IMR-90 (cell line): Measurements from ENCODE around the gene LCAT. TPM values are rescaled to one million over a fixed set of nuclear protein-coding genes. Genes with fewer than 3 reads are reported as not detected.

Experiments
- ATAC-seq: fragments of 200-7000 bp; cut with Tn5 transposase; 2 replicates; pipeline ENCODE4 v1.9.1; 2020; ENCODE audit warnings: low read depth, mild to moderate bottlenecking, moderate library complexity
- BruUV-seq: library from RNA; stranded (reverse); fragments of 400-500 nt; replicated peaks from 2 replicates; lab custom pipeline; 2021; lab: Mats Ljungman, UMichigan
- CTCF ChIA-PET: fragments of 300-600 bp; formaldehyde crosslinking; extraction: SDS; loops from one replicate; lab custom pipeline; 2021; ENCODE audit warnings: antibody characterized with exemption; lab: Yijun Ruan, JAX
- POLR2A ChIA-PET: fragments of 300-600 bp; sonication (Branson Sonifier 250); formaldehyde crosslinking; loops from one replicate; lab custom pipeline; 2022; ENCODE audit warnings: antibody characterized with exemption; ENCODE audit not compliant: unreplicated experiment; lab: Charles Lee
- DNase-seq: peaks from one replicate; pipeline ENCODE4 v3.0.0; 2013
- H2AFZ ChIP-seq: replicated peaks from 2 replicates; pipeline ENCODE3; 2013; ENCODE audit warnings: low read length, mild to moderate bottlenecking; ENCODE audit not compliant: poor library complexity
- H2AK5ac ChIP-seq: 2 replicates; pipeline ENCODE4 v1.6.1; 2013; ENCODE audit warnings: low read depth, low read length, inconsistent platforms
- H2AK9ac ChIP-seq: replicated peaks from 2 replicates; pipeline ENCODE3; 2013; ENCODE audit warnings: mild to moderate bottlenecking, low read depth, low read length, moderate library complexity; ENCODE audit not compliant: poor library complexity
- H2BK120ac ChIP-seq: 2 replicates; pipeline ENCODE4 v1.6.1; 2013; ENCODE audit warnings: low read depth, low read length, inconsistent platforms
- H2BK15ac ChIP-seq: 3 replicates; pipeline ENCODE4 v1.6.1; 2013; ENCODE audit warnings: low read depth, low read length, inconsistent platforms
- H2BK20ac ChIP-seq: 2 replicates; pipeline ENCODE4 v1.6.1; 2013; ENCODE audit warnings: low read depth, mild to moderate bottlenecking, inconsistent platforms, low read length, moderate library complexity
- H2BK5ac ChIP-seq: 2 replicates; pipeline ENCODE4 v1.6.1; 2013; ENCODE audit warnings: mild to moderate bottlenecking, low read depth, low read length, inconsistent platforms; ENCODE audit not compliant: poor library complexity, severe bottlenecking
- H3K14ac ChIP-seq: replicated peaks from 2 replicates; pipeline ENCODE4 v1.6.1; 2013; ENCODE audit warnings: low read depth, low read length, inconsistent platforms
- H3K18ac ChIP-seq: 2 replicates; pipeline ENCODE4 v1.6.1; 2013; ENCODE audit warnings: low read depth, low read length, control low read depth
- H3K23ac ChIP-seq: 2 replicates; pipeline ENCODE4 v1.6.1; 2013; ENCODE audit warnings: low read depth, low read length, inconsistent platforms
- H3K27ac ChIP-seq: 2 replicates; pipeline ENCODE4 v1.5.1; 2013; ENCODE audit warnings: mild to moderate bottlenecking, control low read depth, low read length; ENCODE audit not compliant: insufficient read depth
- H3K27me3 ChIP-seq: 2 replicates; pipeline ENCODE4 v1.6.1; 2013; ENCODE audit warnings: low read length; ENCODE audit not compliant: control insufficient read depth, insufficient read depth
- H3K36me3 ChIP-seq: 2 replicates; pipeline ENCODE4 v1.6.1; 2013; ENCODE audit warnings: low read length, mixed read lengths; ENCODE audit not compliant: control insufficient read depth, insufficient read depth
- H3K4ac ChIP-seq: 2 replicates; pipeline ENCODE4 v1.6.1; 2013; ENCODE audit warnings: low read depth, low read length, inconsistent platforms
- H3K4me1 ChIP-seq: 2 replicates; pipeline ENCODE4 v1.6.1; 2013; ENCODE audit warnings: low read length, mixed read lengths; ENCODE audit not compliant: control insufficient read depth, insufficient read depth
- H3K4me2 ChIP-seq: 2 replicates; pipeline ENCODE4 v1.6.1; 2013; ENCODE audit warnings: low read depth, mild to moderate bottlenecking, control low read depth, low read length, moderate library complexity
- H3K4me3 ChIP-seq: 2 replicates; pipeline ENCODE4 v1.5.1; 2013; ENCODE audit warnings: low read depth, mild to moderate bottlenecking, control low read depth, low read length, moderate library complexity; ENCODE audit not compliant: insufficient read depth
- H3K56ac ChIP-seq: 2 replicates; pipeline ENCODE4 v1.6.1; 2013; ENCODE audit warnings: low read length, inconsistent platforms; ENCODE audit not compliant: insufficient read depth; ENCODE audit errors: extremely low read depth
- H3K79me1 ChIP-seq, 2 experiments: 2 replicates each; pipeline ENCODE4 v1.6.1; 2013; ENCODE audit warnings: low read length in 2 of 2, inconsistent platforms in 1 of 2, low read depth in 1 of 2
- H3K9ac ChIP-seq: 2 replicates; pipeline ENCODE4 v1.6.1; 2013; ENCODE audit warnings: low read depth, low read length, control low read depth
- H3K9me1 ChIP-seq: 2 replicates; pipeline ENCODE4 v1.6.1; 2013; ENCODE audit warnings: low read length, inconsistent platforms; ENCODE audit not compliant: insufficient read depth
- H3K9me3 ChIP-seq: 2 replicates; pipeline ENCODE4 v1.6.1; 2013; ENCODE audit warnings: low read length; ENCODE audit not compliant: control insufficient read depth, insufficient read depth
- H4K20me1 ChIP-seq: 2 replicates; pipeline ENCODE4 v1.6.1; 2013; ENCODE audit warnings: low read length, inconsistent platforms; ENCODE audit not compliant: insufficient read depth
- H4K5ac ChIP-seq: 2 replicates; pipeline ENCODE4 v1.6.1; 2013; ENCODE audit warnings: mild to moderate bottlenecking, low read depth, low read length, control low read depth
- H4K8ac ChIP-seq, 2 experiments: 2 replicates each; pipeline ENCODE4 v1.6.1; 2013; ENCODE audit warnings: low read depth in 2 of 2, low read length in 2 of 2, control low read depth in 1 of 2, inconsistent platforms in 1 of 2
- H4K91ac ChIP-seq: 2 replicates; pipeline ENCODE4 v1.6.1; 2013; ENCODE audit warnings: low read depth, low read length, inconsistent platforms; ENCODE audit not compliant: insufficient read depth
- CHD1 ChIP-seq: IDR thresholded peaks from 2 replicates; pipeline ENCODE4 v1.6.1; 2012; ENCODE audit warnings: low read depth, low read length, improper control_type of control experiment
- MAZ ChIP-seq: IDR thresholded peaks from 2 replicates; pipeline ENCODE4 v1.6.1; 2012; ENCODE audit warnings: low read depth, mild to moderate bottlenecking, low read length, improper control_type of control experiment, moderate library complexity, borderline replicate concordance
- MXI1 ChIP-seq: IDR thresholded peaks from 2 replicates; pipeline ENCODE4 v1.6.1; 2012; ENCODE audit warnings: low read depth, mild to moderate bottlenecking, low read length, moderate library complexity, borderline replicate concordance
- POLR2A ChIP-seq: IDR thresholded peaks from 2 replicates; pipeline ENCODE4 v1.6.1; 2012; ENCODE audit warnings: mild to moderate bottlenecking, low read depth, low read length
- RAD21 ChIP-seq: IDR thresholded peaks from 2 replicates; pipeline ENCODE4 v1.6.1; 2012; ENCODE audit warnings: low read length, improper control_type of control experiment
- WGBS, 2 experiments: methylation state at CpG; one replicate each; pipeline versions ENCODE4 v1.1.5 to v1.1.7; 2013; ENCODE audit warnings: missing lambda C conversion rate in 2 of 2; ENCODE audit not compliant: insufficient read length in 1 of 2; ENCODE audit errors: extremely low coverage in 2 of 2; 5-methylcytosine and 5-hydroxymethylcytosine counted together
- dilution Hi-C: fragments of 300-500 bp; cut with HindIII; formaldehyde crosslinking; loops from one replicate; pipeline ENCODE4 v1.14.3; 2018; ENCODE audit warnings: low sequenced_read_pairs; ENCODE audit not compliant: unreplicated experiment
- in situ Hi-C: fragments of 300-500 bp; cut with MboI; formaldehyde crosslinking; loops from 3 replicates; pipeline ENCODE4 v1.14.3; 2019; ENCODE audit warnings: low sequenced_read_pairs, inconsistent platforms, mixed read lengths
- intact Hi-C: fragments of 100-400 bp; cut with micrococcal nuclease; formaldehyde crosslinking; loops from 2 replicates; pipeline ENCODE4 v1.10.0; 2022
- polyA plus RNA-seq, 3 experiments: library from polyadenylated mRNA; depleted of rRNA; stranded (reverse); fragments of >200 nt; gene quantifications; 2 replicates each; pipeline ENCODE4 v1.2.3, GENCODE V29; 2012; ENCODE audit warnings: low replicate concordance in 1 of 3
- total RNA-seq: library from RNA; depleted of rRNA; stranded (reverse); fragments of >200 nt; gene quantifications from 2 replicates; pipeline ENCODE4 v1.2.3, GENCODE V29; 2012

LCAT gene
- total and polyA plus RNA-seq, 2 of the 4 experiments (the other 2 are of a cell fraction), result 1.4 to 18.8 TPM

DNA sequence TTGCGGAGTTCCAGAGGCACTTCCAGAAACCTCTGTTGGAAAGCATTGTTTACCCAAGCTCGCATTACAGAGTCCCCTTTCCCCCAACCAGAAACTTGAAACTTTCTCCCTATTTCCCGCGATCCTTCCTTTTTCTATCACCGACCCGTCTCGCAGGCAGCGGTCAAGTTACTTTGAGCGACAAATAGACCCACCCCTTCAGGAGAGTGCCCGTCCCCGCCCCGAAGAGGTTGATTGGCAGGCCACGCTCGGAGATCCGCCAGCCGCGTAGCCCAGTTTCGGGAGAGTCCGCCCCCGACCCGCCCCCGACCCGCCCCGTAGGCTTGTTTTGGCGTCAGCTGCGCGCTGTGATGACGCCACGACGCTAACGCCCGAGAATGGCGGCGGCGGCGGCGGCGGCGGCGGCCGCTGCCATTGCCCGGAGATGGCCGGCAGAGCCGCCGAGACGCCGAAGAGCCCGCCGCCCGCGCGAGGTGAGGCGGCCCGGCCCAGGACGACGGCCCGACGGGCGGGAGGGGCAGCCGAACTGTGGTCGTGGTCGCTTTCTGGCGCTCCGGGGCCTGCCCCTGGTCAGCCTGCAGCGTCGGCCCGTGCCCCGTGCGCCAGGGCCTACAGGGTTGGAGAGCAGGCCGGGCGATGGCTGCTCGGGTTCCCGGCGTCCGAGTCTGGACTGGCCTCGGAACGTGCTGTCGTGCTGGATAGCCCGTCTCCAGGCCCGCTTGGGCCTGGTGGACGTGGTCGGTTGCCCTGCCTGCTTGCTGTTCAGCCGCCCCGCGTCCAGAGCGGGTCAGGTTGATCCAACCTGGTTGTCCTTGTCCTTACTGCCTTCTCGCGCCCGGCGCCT, 50.8 kb downstream of the LCAT start, which contains the start of gene PSKH1:
TSS of gene PSKH1 (plus strand) at position 356 of the 844 bp plus-strand sequence. CDS start 15,496 bp downstream, outside the sequence.
- H3K27ac ChIP-seq, result peak within 1 kb of the TSS; percentile 89
- peak within 1 kb of the TSS; percentile 63 for H3K23ac ChIP-seq
- H2BK15ac ChIP-seq, result no peak within 1 kb of the TSS; the same call in 2 of the 3 replicates
- peaks cover 10 to 46% of the 10 kb centered on the region in 2 experiments for H3K79me1 ChIP-seq
- WGBS, 2 experiments, result 1% methylated on average over 66 of the region's 90 CpGs; no CpG with 5 or more reads in 1 of the 2 experiments
- H4K20me1 ChIP-seq, result peaks cover 23% of the 10 kb centered on the region
- H2AFZ ChIP-seq, result peak within 1 kb of the TSS; percentile 99
- ChIA-PET CTCF (interaction anchor here (1.6 kb wide), 1 partner anchor 10 kb away, joined by 8 read pairs; no protein-coding TSS in a partner anchor), POLR2A (no interaction called here)
- no peaks in the 10 kb centered on the region for H3K36me3 ChIP-seq
- H3K9ac ChIP-seq, result peak within 1 kb of the TSS; percentile 96
- H2AK9ac ChIP-seq, result peak within 1 kb of the TSS; percentile 98
- 0 out of 2 replicates have a peak within 1 kb of the TSS, but pooled peaks have one; percentile 27 for H2BK120ac ChIP-seq
- H4K5ac ChIP-seq, result peak within 1 kb of the TSS; percentile 93
- in situ Hi-C loops (no loop called here), dilution Hi-C loops (no loop called here), intact Hi-C loops (no loop called here)
- peak within 1 kb of the TSS; percentile 97 for H4K8ac ChIP-seq
- DNase-seq (peak; percentile 91), ATAC-seq (peak; percentile 99)
- TF ChIP-seq POLR2A (peak; percentile 84), RAD21 (no peak), MXI1 (peak; percentile 50; the same call in 1 of the 2 replicates), CHD1 (no peak), MAZ (peak; percentile 17; the same call in 1 of the 2 replicates)
- H3K27me3 ChIP-seq, result no peaks in the 10 kb centered on the region
- no TSS peak for BruUV-seq
- H3K4me2 ChIP-seq, result peak within 1 kb of the TSS; percentile 95
- no peak within 1 kb of the TSS for H2BK20ac ChIP-seq
- peak within 1 kb of the TSS; percentile 74 for H3K56ac ChIP-seq
- peak within 1 kb of the TSS; percentile 100 for H3K4me3 ChIP-seq
- H3K4me1 ChIP-seq, result peaks cover 9% of the 10 kb centered on the region
- H3K18ac ChIP-seq, result no peak within 1 kb of the TSS
- peak within 1 kb of the TSS; percentile 96 for H3K14ac ChIP-seq
- H3K9me1 ChIP-seq, result 0 out of 2 replicates have a peak, but pooled peaks cover 12% of the 10 kb centered on the region
- H3K4ac ChIP-seq, result peak within 1 kb of the TSS; percentile 88
- H2BK5ac ChIP-seq, result peak within 1 kb of the TSS; percentile 74
- peak within 1 kb of the TSS; percentile 56 for H2AK5ac ChIP-seq
- no peaks in the 10 kb centered on the region for H3K9me3 ChIP-seq
- peak within 1 kb of the TSS; percentile 74 for H4K91ac ChIP-seq
